HEK293T (cell line): ENCODE results near the gene AGAP1.

ENCODE experiments used
- BHLHE40 ChIP-seq: fragments of 450-650 bp; IDR thresholded peaks from 2 replicates; pipeline ENCODE4 v1.6.1; 2016; ENCODE audit warnings: mild to moderate bottlenecking, moderate library complexity, borderline replicate concordance
- CTBP1 ChIP-seq: fragments of 450-650 bp; IDR thresholded peaks from 2 replicates; pipeline ENCODE4 v1.6.1; 2016; ENCODE audit warnings: borderline replicate concordance
- FOXA1 ChIP-seq: fragments of 450-650 bp; IDR thresholded peaks from 2 replicates; pipeline ENCODE4 v1.6.1; 2016; ENCODE audit warnings: mild to moderate bottlenecking
- FOXM1 ChIP-seq: fragments of 450-650 bp; IDR thresholded peaks from 2 replicates; pipeline ENCODE4 v1.6.1; 2017; ENCODE audit warnings: mild to moderate bottlenecking, borderline replicate concordance
- HDGF ChIP-seq: fragments of 450-650 bp; IDR thresholded peaks from 2 replicates; pipeline ENCODE4 v1.6.1; 2017; ENCODE audit warnings: antibody characterized with exemption, borderline replicate concordance
- L3MBTL2 ChIP-seq: fragments of 450-650 bp; conservative IDR thresholded peaks from 2 replicates; pipeline ENCODE4 v1.6.1; 2016; ENCODE audit warnings: mild to moderate bottlenecking
- NFRKB ChIP-seq: fragments of 450-650 bp; IDR thresholded peaks from 2 replicates; pipeline ENCODE4 v1.6.1; 2016; ENCODE audit warnings: mild to moderate bottlenecking, moderate library complexity
- SP1 ChIP-seq: fragments of 450-650 bp; IDR thresholded peaks from 2 replicates; pipeline ENCODE4 v1.6.1; 2017
- SUZ12 ChIP-seq: fragments of 450-650 bp; IDR thresholded peaks from 2 replicates; pipeline ENCODE4 v1.6.1; 2016; ENCODE audit warnings: mild to moderate bottlenecking
- TARDBP ChIP-seq: fragments of 450-650 bp; IDR thresholded peaks from 2 replicates; pipeline ENCODE4 v1.6.1; 2016
- ZNF384 ChIP-seq: fragments of 450-650 bp; IDR thresholded peaks from 2 replicates; pipeline ENCODE4 v1.6.1; 2016
- TF ChIP-seq, protein P1 (sequence below): fragments of 450-650 bp; IDR thresholded peaks from 2 replicates; pipeline ENCODE4 v1.6.1; 2016

DNA sequence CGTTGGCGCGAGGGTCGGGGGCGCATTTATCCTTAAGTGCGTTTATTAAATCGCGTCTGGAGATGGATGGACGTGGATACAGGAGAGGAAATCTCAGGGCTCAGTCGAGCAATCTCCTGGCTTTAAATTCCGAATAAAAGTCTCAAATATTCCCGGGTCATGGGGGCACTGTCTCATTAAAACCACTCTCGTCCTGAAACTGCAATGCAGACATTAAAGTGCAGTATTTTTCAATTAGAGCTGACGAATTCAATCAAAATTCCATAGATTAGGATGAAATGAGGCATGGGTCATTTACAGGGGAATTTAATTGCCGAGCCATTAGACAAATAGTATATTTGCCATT is 685.0 kb downstream of the AGAP1 start:
- TF ChIP-seq SP1 (no peak), CTBP1 (no peak), ZNF384 (no peak), BHLHE40 (no peak), SUZ12 (no peak), HDGF (no peak), L3MBTL2 (no peak), TARDBP (no peak), FOXM1 (no peak), FOXA1 (no peak), NFRKB (no peak)
- TF ChIP-seq, protein P1, sequence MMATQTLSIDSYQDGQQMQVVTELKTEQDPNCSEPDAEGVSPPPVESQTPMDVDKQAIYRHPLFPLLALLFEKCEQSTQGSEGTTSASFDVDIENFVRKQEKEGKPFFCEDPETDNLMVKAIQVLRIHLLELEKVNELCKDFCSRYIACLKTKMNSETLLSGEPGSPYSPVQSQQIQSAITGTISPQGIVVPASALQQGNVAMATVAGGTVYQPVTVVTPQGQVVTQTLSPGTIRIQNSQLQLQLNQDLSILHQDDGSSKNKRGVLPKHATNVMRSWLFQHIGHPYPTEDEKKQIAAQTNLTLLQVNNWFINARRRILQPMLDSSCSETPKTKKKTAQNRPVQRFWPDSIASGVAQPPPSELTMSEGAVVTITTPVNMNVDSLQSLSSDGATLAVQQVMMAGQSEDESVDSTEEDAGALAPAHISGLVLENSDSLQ = no peak
